CD4-positive, alpha-beta T cell treated with Interferon gamma for 1 hour (primary cell): ENCODE results near the gene SPRR1B.
"Not testable (repeated sequence)": the region's sequence is repeated elsewhere in the genome, so short reads cannot be mapped to it uniquely, and the experiment has no call there.

ENCODE experiments used
- DNase-seq: peaks from one replicate; pipeline ENCODE4 v3.0.0-alpha.2; 2020

SPRR1B gene

GRCh38 chr1:153049211-153049610, 18.2 kb downstream of the SPRR1B start:
- DNase-seq, result no peak

GRCh38 chr1:153056111-153056510, 25.1 kb downstream of the SPRR1B start:
- DNase-seq, result not testable (repeated sequence)

GRCh38 chr1:153057375-153057774, 26.4 kb downstream of the SPRR1B start, which contains the start of gene SPRR2A:
Gene SPRR2A, minus strand, starts transcription at chr1:153057512. Its CDS starts 777 bp downstream, at chr1:153056735.
- DNase-seq, result no peak

DNA sequence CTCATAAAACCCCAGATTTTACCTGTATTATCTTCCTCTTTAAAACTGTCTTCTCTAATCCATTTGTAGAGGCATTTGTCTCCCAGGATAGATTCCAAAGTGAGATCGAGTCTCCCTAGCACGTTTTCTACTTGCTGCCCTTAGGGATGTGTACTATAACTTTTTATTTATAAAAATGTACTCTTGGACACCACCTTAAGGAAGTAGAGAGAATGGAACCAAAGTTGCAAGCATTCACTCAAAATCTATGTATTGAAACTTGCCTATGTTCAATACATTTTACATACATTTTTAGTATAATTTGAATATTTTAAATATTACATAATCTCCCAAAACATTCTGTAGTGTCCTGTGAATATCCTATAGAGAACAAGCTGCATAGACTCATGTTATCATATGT, 27.2 kb downstream of the SPRR1B start:
- no peak for DNase-seq

DNA sequence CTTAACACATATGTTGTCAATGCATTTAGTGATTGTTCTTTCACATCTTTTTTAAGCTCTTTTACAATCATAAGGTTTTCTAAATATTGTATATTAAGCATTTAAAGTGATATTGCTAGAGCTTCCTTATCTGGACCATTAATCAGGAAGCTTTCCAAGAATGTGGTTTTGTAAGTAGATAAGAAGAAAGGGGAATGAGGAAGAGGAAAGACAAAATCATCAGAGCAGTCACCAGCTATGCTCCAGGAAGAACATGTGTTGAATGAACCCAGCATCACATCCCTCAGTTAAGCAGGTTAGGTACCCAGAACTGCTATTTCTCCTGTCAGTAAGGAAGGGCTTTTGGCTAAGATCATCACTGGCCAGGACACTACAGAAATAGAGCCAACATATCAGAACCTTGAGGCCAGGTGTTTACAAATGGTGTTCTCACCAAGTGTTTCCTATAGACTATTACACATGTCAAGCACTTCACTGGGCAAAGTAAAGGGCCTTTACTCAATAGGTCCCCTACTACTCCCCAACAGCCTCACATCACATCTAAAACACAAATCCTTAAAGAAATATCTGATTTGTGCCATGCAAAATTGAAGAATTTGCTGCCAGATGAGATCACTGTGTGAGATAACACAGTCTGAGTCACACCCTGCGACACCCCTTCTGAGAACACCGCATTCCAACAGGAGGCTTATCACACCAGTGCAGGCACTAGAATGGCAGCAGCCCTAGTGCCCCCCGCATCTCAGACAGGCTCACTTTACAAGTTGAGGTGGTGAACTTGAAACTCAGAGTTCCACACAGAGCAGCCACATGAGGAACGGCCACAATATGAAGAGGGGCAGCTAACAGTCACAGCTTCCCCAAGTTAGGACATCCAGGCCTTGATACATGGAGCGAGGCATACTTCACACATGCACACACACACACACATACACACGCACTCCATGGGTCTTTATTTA, 28.1 kb downstream of the SPRR1B start:
- DNase-seq, result no peak

DNA sequence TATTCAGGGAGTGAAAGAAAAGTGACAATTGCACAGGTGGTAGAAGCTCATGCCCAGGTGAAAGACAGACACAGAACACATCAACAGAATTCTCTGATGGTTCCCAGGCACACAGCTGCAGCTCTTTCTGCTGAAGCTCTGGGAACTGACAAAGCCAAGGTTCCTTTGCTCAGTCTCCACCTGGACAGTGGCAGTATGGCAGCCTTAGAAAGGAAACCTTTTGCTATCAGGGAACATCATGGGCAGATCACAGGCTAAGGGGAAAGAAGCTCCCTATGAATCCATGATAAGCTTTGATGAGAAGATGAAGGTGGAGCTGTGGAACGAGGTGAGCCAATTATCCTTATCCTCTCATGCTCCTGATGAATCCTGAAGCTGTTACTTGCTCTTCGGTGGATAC, 39.2 kb downstream of the SPRR1B start:
- no peak for DNase-seq

GRCh38 chr1:153071511-153071910, 40.5 kb downstream of the SPRR1B start, which contains the start of gene SPRR2B:
Gene SPRR2B, minus strand, starts transcription at chr1:153071611. Its CDS starts 772 bp downstream, at chr1:153070839.
- DNase-seq, result no peak

DNA sequence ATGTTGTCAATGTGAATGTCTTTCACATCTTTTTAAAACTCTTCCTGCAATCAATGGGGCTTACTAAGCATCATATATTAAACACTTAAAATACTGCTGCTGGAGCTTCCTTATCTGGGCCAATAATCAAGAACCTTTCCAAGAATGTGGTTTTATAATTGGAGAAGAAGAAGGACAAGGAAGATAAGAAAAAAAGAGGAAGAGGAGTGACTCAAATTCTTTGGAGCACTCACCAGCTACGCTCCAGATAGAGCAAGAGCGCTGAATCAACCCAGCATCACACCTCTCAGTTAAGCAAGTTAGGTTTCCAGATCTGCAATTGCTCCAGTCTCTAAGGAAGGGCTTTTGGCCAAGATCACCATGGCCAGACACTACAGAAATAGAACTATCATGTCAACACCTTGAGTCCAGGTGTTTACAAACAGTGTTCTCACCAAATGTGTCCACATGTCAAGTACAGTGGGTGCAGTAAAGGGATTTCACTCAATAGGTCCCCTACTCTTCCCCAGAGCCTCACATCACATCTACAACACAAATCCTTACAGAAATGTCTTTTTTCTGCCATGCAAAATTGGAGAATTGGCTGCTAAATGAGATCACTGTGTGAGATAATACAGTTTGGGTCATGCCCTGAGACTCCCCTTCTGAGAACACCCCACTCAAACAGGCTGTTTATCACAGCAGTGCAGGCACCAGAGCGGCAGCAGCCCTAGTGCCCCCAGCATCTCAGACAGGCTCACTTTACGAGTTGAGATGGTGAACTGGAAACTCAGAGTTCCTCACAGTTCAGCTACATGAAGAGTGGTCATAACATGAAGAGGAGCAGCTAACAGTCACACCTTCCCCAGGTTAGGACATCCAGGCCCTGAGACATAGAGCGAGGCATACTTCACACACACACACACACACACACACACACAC, 42.1 kb downstream of the SPRR1B start:
- no peak for DNase-seq

DNA sequence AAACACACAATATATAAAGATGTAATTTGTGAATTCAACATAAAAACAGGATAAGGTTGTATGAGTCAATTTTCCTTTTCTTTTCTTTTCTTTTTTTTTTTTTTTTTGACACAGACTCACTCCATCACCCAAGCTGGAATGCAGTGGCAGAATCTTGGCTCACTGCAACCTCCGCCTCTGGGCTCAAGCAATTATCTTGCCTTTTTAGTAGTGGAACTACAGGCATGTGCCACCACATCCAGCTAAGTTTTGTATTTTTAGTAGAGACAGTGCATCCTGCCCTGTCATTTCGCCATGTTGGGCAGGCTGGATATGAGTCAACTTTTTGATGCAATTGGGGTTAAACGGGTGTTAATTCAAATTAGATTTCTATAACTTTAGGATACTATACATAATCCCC, 50.7 kb downstream of the SPRR1B start:
- no peak for DNase-seq
